IMR-90 (cell line): ENCODE data around the gene FAM193A. TPM values are rescaled to one million over a fixed set of nuclear protein-coding genes. Genes with fewer than 3 reads are reported as not detected.

Experiments
- ATAC-seq: fragments of 200-7000 bp; cut with Tn5 transposase; 2 replicates; pipeline ENCODE4 v1.9.1; 2020; ENCODE audit warnings: low read depth, mild to moderate bottlenecking, moderate library complexity
- BruUV-seq: library from RNA; stranded (reverse); fragments of 400-500 nt; replicated peaks from 2 replicates; lab custom pipeline; 2021; lab: Mats Ljungman, UMichigan
- CTCF ChIA-PET: fragments of 300-600 bp; formaldehyde crosslinking; extraction: SDS; loops from one replicate; lab custom pipeline; 2021; ENCODE audit warnings: antibody characterized with exemption; lab: Yijun Ruan, JAX
- POLR2A ChIA-PET: fragments of 300-600 bp; sonication (Branson Sonifier 250); formaldehyde crosslinking; loops from one replicate; lab custom pipeline; 2022; ENCODE audit warnings: antibody characterized with exemption; ENCODE audit not compliant: unreplicated experiment; lab: Charles Lee
- DNase-seq: peaks from one replicate; pipeline ENCODE4 v3.0.0; 2013
- H2AFZ ChIP-seq: replicated peaks from 2 replicates; pipeline ENCODE3; 2013; ENCODE audit warnings: low read length, mild to moderate bottlenecking; ENCODE audit not compliant: poor library complexity
- H2AK5ac ChIP-seq: 2 replicates; pipeline ENCODE4 v1.6.1; 2013; ENCODE audit warnings: low read depth, low read length, inconsistent platforms
- H2AK9ac ChIP-seq: replicated peaks from 2 replicates; pipeline ENCODE3; 2013; ENCODE audit warnings: mild to moderate bottlenecking, low read depth, low read length, moderate library complexity; ENCODE audit not compliant: poor library complexity
- H2BK120ac ChIP-seq: 2 replicates; pipeline ENCODE4 v1.6.1; 2013; ENCODE audit warnings: low read depth, low read length, inconsistent platforms
- H2BK15ac ChIP-seq: 3 replicates; pipeline ENCODE4 v1.6.1; 2013; ENCODE audit warnings: low read depth, low read length, inconsistent platforms
- H2BK20ac ChIP-seq: 2 replicates; pipeline ENCODE4 v1.6.1; 2013; ENCODE audit warnings: low read depth, mild to moderate bottlenecking, inconsistent platforms, low read length, moderate library complexity
- H2BK5ac ChIP-seq: 2 replicates; pipeline ENCODE4 v1.6.1; 2013; ENCODE audit warnings: mild to moderate bottlenecking, low read depth, low read length, inconsistent platforms; ENCODE audit not compliant: poor library complexity, severe bottlenecking
- H3K14ac ChIP-seq: replicated peaks from 2 replicates; pipeline ENCODE4 v1.6.1; 2013; ENCODE audit warnings: low read depth, low read length, inconsistent platforms
- H3K18ac ChIP-seq: 2 replicates; pipeline ENCODE4 v1.6.1; 2013; ENCODE audit warnings: low read depth, low read length, control low read depth
- H3K23ac ChIP-seq: 2 replicates; pipeline ENCODE4 v1.6.1; 2013; ENCODE audit warnings: low read depth, low read length, inconsistent platforms
- H3K27ac ChIP-seq: 2 replicates; pipeline ENCODE4 v1.5.1; 2013; ENCODE audit warnings: mild to moderate bottlenecking, control low read depth, low read length; ENCODE audit not compliant: insufficient read depth
- H3K27me3 ChIP-seq: 2 replicates; pipeline ENCODE4 v1.6.1; 2013; ENCODE audit warnings: low read length; ENCODE audit not compliant: control insufficient read depth, insufficient read depth
- H3K36me3 ChIP-seq: 2 replicates; pipeline ENCODE4 v1.6.1; 2013; ENCODE audit warnings: low read length, mixed read lengths; ENCODE audit not compliant: control insufficient read depth, insufficient read depth
- H3K4ac ChIP-seq: 2 replicates; pipeline ENCODE4 v1.6.1; 2013; ENCODE audit warnings: low read depth, low read length, inconsistent platforms
- H3K4me1 ChIP-seq: 2 replicates; pipeline ENCODE4 v1.6.1; 2013; ENCODE audit warnings: low read length, mixed read lengths; ENCODE audit not compliant: control insufficient read depth, insufficient read depth
- H3K4me2 ChIP-seq: 2 replicates; pipeline ENCODE4 v1.6.1; 2013; ENCODE audit warnings: low read depth, mild to moderate bottlenecking, control low read depth, low read length, moderate library complexity
- H3K4me3 ChIP-seq: 2 replicates; pipeline ENCODE4 v1.5.1; 2013; ENCODE audit warnings: low read depth, mild to moderate bottlenecking, control low read depth, low read length, moderate library complexity; ENCODE audit not compliant: insufficient read depth
- H3K56ac ChIP-seq: 2 replicates; pipeline ENCODE4 v1.6.1; 2013; ENCODE audit warnings: low read length, inconsistent platforms; ENCODE audit not compliant: insufficient read depth; ENCODE audit errors: extremely low read depth
- H3K79me1 ChIP-seq, 2 experiments: 2 replicates each; pipeline ENCODE4 v1.6.1; 2013; ENCODE audit warnings: low read length in 2 of 2, inconsistent platforms in 1 of 2, low read depth in 1 of 2
- H3K9ac ChIP-seq: 2 replicates; pipeline ENCODE4 v1.6.1; 2013; ENCODE audit warnings: low read depth, low read length, control low read depth
- H3K9me1 ChIP-seq: 2 replicates; pipeline ENCODE4 v1.6.1; 2013; ENCODE audit warnings: low read length, inconsistent platforms; ENCODE audit not compliant: insufficient read depth
- H3K9me3 ChIP-seq: 2 replicates; pipeline ENCODE4 v1.6.1; 2013; ENCODE audit warnings: low read length; ENCODE audit not compliant: control insufficient read depth, insufficient read depth
- H4K20me1 ChIP-seq: 2 replicates; pipeline ENCODE4 v1.6.1; 2013; ENCODE audit warnings: low read length, inconsistent platforms; ENCODE audit not compliant: insufficient read depth
- H4K5ac ChIP-seq: 2 replicates; pipeline ENCODE4 v1.6.1; 2013; ENCODE audit warnings: mild to moderate bottlenecking, low read depth, low read length, control low read depth
- H4K8ac ChIP-seq, 2 experiments: 2 replicates each; pipeline ENCODE4 v1.6.1; 2013; ENCODE audit warnings: low read depth in 2 of 2, low read length in 2 of 2, control low read depth in 1 of 2, inconsistent platforms in 1 of 2
- H4K91ac ChIP-seq: 2 replicates; pipeline ENCODE4 v1.6.1; 2013; ENCODE audit warnings: low read depth, low read length, inconsistent platforms; ENCODE audit not compliant: insufficient read depth
- RAD21 ChIP-seq: IDR thresholded peaks from 2 replicates; pipeline ENCODE4 v1.6.1; 2012; ENCODE audit warnings: low read length, improper control_type of control experiment
- WGBS, 2 experiments: methylation state at CpG; one replicate each; pipeline versions ENCODE4 v1.1.5 to v1.1.7; 2013; ENCODE audit warnings: missing lambda C conversion rate in 2 of 2; ENCODE audit not compliant: insufficient read length in 1 of 2; ENCODE audit errors: extremely low coverage in 2 of 2; 5-methylcytosine and 5-hydroxymethylcytosine counted together
- dilution Hi-C: fragments of 300-500 bp; cut with HindIII; formaldehyde crosslinking; loops from one replicate; pipeline ENCODE4 v1.14.3; 2018; ENCODE audit warnings: low sequenced_read_pairs; ENCODE audit not compliant: unreplicated experiment
- in situ Hi-C: fragments of 300-500 bp; cut with MboI; formaldehyde crosslinking; loops from 3 replicates; pipeline ENCODE4 v1.14.3; 2019; ENCODE audit warnings: low sequenced_read_pairs, inconsistent platforms, mixed read lengths
- intact Hi-C: fragments of 100-400 bp; cut with micrococcal nuclease; formaldehyde crosslinking; loops from 2 replicates; pipeline ENCODE4 v1.10.0; 2022
- polyA plus RNA-seq, 3 experiments: library from polyadenylated mRNA; depleted of rRNA; stranded (reverse); fragments of >200 nt; gene quantifications; 2 replicates each; pipeline ENCODE4 v1.2.3, GENCODE V29; 2012; ENCODE audit warnings: low replicate concordance in 1 of 3
- total RNA-seq: library from RNA; depleted of rRNA; stranded (reverse); fragments of >200 nt; gene quantifications from 2 replicates; pipeline ENCODE4 v1.2.3, GENCODE V29; 2012

FAM193A gene
- total and polyA plus RNA-seq, 2 of the 4 experiments (the other 2 are of a cell fraction): 6.8 to 11.0 TPM

DNA sequence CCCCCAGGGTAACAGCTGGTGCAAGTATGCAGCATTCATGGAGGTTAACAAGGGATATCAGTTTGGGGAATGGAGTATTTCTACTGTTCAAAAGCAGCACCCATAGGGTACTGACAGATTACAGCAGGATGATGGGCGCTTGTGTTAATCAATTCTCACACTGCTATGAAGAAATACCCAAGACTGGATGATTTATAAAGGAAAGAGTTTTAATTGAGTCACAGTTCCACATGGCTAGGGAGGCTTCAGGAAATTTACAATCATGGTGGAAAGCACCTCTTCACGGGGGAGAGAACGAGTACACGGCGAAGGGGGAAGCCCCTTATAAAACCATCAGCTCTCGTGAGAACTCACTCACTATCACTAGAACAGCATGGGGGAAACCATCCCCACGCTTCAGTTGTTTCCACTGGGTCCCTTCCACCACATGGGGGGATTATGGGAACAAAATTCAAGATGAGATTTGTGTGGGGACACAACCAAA is 155.5 kb downstream of the FAM193A start:
- intact Hi-C loops (no loop called here), dilution Hi-C loops (no loop called here), in situ Hi-C loops (no loop called here)
- TF ChIP-seq RAD21: no peak
- Histone ChIP-seq H4K91ac (no peak overlapping the region), H4K20me1 (no peaks in the 10 kb centered on the region; the same call in 1 of the 2 replicates), H4K5ac (no peak overlapping the region), H2BK5ac (no peak overlapping the region), H3K23ac (no peak overlapping the region), H3K36me3 (peaks cover 72% of the 10 kb centered on the region), H2AFZ (no peak overlapping the region), H2AK9ac (no peak overlapping the region), H2AK5ac (no peak overlapping the region), H2BK20ac (no peak overlapping the region), H3K56ac (no peak overlapping the region), H3K27ac (no peak overlapping the region), H3K27me3 (no peaks in the 10 kb centered on the region), H2BK120ac (no peak overlapping the region), H3K9ac (no peak overlapping the region), H2BK15ac (no peak overlapping the region), H3K14ac (no peak overlapping the region), H3K4me3 (no peak overlapping the region), H3K4ac (no peak overlapping the region), H3K79me1 (peaks cover 21 to 49% of the 10 kb centered on the region in 2 experiments; a peak in 3 of 4 replicates), H3K9me1 (peaks cover 21% of the 10 kb centered on the region), H3K18ac (no peak overlapping the region), H3K4me1 (no peaks in the 10 kb centered on the region), H4K8ac (no peak overlapping the region), H3K4me2 (no peak overlapping the region), H3K9me3 (no peaks in the 10 kb centered on the region)
- WGBS, 2 experiments: no CpG with 5 or more reads among the region's 7 CpGs
- BruUV-seq: no TSS peak
- CTCF ChIA-PET: no interaction called here
- ATAC-seq (no peak), DNase-seq (no peak)
- POLR2A ChIA-PET: no interaction called here
